NT2/D1 (cell line): Measurements from ENCODE around the gene STK24.

Experiments
- SUZ12 ChIP-seq: IDR thresholded peaks from 2 replicates; pipeline ENCODE4 v1.6.1; 2011; ENCODE audit not compliant: insufficient read length, insufficient read depth; ENCODE audit errors: extremely low read depth
- YY1 ChIP-seq: IDR thresholded peaks from 2 replicates; pipeline ENCODE4 v1.6.1; 2011; ENCODE audit not compliant: insufficient read length, insufficient read depth

DNA sequence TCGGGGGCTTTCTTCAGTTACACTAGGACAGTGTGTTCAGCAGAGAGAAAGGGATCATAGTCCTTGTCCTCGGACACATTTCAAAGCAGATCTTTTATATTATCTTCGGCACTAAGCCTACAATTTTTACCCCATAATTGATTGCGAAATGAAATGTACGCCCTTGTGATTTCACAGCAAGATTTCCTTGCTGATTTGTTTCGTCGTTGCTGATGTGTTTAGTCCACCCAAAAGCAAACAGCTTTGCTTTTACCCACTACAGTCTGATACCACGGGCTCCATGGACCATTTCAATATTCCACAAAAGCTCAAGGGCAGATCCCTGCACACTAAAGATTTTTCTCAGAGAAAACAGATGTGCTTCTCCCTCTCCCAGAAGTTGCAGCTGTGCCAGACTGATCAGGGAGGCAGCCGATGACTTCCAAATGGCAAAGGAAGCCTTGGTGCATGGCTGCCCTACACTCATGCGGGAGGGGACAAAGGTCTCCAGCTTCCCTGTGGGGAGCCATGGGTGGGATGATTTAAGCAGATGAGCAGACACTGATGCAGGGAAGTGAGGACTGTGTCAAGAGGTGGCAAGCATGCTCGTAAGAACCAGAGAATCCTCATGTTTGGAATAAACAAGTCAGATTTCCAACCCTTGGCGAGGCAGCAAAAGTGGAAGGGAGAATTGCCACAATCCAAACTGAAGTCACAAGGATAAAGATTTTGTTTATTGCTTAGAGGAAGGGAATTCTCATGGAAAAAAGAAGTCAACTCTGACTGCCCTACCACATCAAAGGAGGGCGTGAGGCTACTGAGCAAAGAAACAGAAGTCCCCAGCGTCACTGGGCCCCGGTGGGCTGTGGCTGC lies 81.1 kb downstream of the STK24 start:
- TF ChIP-seq SUZ12 = no peak
- TF ChIP-seq YY1 = no peak
